Measurements from ENCODE around the gene SLC49A3.
"Not testable (repeated sequence)": the region's sequence is repeated elsewhere in the genome, so short reads cannot be mapped to it uniquely, and the experiment has no call there.

SLC49A3 gene

DNA sequence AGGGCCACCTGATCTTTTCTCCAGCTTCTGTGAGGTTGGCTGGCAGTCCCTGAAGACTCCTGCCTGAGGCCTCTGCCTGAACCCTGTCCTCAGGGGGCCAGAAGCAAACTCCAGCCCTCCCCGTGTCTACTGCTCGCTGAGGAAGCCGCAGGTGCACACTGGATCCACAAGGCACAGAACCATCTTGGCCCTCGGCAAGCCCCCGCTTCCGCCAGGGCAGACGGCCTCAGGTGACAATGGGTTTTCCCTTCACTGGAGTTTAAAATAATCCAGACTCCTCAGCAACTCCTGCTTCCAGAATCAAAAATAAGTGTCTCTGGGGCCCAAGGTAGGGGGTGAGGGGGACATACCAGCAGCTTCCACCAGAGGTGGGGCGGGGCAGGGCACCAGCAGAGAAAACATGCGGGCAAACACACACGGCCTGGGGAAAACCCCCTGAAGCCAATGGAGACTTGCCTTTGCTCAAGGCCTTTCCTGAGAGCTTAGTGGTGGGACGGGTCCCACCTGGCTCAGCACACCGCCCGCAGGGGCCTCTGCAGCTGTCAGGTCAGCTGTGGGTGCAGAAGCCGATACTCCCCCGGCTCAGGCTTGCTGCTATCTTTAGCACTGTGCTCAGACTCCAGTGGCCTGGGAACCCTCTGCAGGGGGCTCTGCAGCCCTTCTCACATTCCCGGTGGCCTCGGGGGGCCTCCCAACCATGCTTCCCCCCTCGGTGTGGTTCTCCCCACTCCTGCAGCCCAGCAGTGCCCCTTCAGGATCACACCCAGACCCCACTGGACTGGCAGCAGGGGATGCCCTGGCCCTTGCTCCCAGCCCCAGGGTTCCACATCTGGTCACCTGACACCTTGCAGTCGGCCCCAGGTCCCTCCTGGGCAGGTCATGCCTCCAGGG lies 12.7 kb downstream of the SLC49A3 start:
- no peak for DNase-seq
- H3K27ac Mint-ChIP-seq = peak overlapping the region; percentile 24
- peak overlapping the region; percentile 85 for H3K4me3 Mint-ChIP-seq
- peaks cover 18% of the 10 kb centered on the region for H3K27me3 Mint-ChIP-seq
- H3K9me3 Mint-ChIP-seq = no peaks in the 10 kb centered on the region
- H3K4me1 Mint-ChIP-seq = peaks cover 19% of the 10 kb centered on the region
- CTCF ChIA-PET = interaction anchor here (2.9 kb wide), 1 partner anchor 8 kb away, joined by 18 read pairs; no protein-coding TSS in a partner anchor
- peaks cover 19% of the 10 kb centered on the region for H3K36me3 Mint-ChIP-seq

GRCh38 chr4:675036-675882 lies 13.7 kb downstream of the SLC49A3 start:
- Mint-ChIP-seq H3K36me3 (peaks cover 28% of the 10 kb centered on the region), H3K4me1 (peaks cover 14% of the 10 kb centered on the region), H3K27me3 (peaks cover 11% of the 10 kb centered on the region), H3K4me3 (peak overlapping the region; percentile 85), H3K9me3 (no peaks in the 10 kb centered on the region), H3K27ac (peak overlapping the region; percentile 89)
- DNase-seq = no peak
- CTCF ChIA-PET = interaction anchor here (2.9 kb wide), 1 partner anchor 9 kb away, joined by 18 read pairs; no protein-coding TSS in a partner anchor

DNA sequence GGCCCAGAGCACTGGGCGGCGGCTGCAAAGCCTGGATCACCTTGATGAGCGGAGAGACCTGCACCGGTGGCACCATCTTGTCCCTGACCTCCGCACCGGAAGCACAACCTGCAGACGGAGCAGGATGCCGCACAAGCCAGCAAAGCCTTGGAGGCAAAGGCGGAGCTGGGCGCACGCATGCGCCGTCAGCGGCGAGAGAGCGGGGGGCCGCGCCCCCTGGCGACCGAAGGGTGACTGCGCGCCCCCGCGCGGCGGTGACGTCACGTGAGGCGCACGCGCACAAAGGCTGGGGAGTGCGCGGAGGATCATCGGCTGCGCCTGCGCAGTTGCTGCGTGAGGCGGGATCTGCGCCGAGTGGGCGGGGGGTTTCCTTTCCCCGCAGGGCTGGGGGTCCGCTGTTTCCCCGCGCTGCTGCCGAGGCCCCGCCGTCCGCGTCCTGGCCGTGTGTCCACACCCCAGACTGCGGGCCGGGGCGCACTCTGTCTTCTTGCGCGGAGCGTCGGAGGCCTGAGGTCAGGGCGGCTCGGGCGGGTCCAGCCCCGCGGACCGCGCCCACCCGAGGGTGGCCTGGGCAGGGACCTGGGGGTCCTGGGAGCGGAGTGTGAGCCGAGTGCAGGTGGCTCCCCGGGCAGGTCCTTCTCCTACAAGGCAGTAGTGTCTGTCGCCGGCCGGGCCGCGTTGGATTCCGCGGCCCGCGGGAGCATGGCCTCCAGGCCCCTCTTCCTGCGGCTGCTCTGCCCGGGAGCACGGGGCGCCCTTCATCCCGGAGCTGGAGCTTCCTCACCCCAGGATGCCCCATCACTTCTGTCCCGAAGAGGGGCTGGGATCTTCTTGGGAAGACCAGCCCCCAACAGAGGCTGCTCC lies 14.5 kb downstream of the SLC49A3 start, which contains the start of the genes ATP5ME and MYL5:
ATP5ME (minus strand) TSS at position 105 of the 864 bp plus-strand sequence; CDS start at position 76, 29 bp downstream.
MYL5 (plus strand) TSS at position 371 of the 864 bp plus-strand sequence. CDS start 3,485 bp downstream, outside the sequence.
- H3K4me1 Mint-ChIP-seq = peaks cover 13% of the 10 kb centered on the region
- H3K36me3 Mint-ChIP-seq = peaks cover 30% of the 10 kb centered on the region
- H3K4me3 Mint-ChIP-seq = peak within 1 kb of the TSS; percentile 85
- CTCF ChIA-PET = interaction anchor here (1.2 to 2.9 kb wide), 3 partner anchors 10 to 13 kb away, joined by 4 to 18 read pairs (median 9); no protein-coding TSS in a partner anchor
- peak; percentile 98 for DNase-seq
- no peaks in the 10 kb centered on the region for H3K9me3 Mint-ChIP-seq
- peak within 1 kb of the TSS; percentile 89 for H3K27ac Mint-ChIP-seq
- H3K27me3 Mint-ChIP-seq = peaks cover 4% of the 10 kb centered on the region

DNA sequence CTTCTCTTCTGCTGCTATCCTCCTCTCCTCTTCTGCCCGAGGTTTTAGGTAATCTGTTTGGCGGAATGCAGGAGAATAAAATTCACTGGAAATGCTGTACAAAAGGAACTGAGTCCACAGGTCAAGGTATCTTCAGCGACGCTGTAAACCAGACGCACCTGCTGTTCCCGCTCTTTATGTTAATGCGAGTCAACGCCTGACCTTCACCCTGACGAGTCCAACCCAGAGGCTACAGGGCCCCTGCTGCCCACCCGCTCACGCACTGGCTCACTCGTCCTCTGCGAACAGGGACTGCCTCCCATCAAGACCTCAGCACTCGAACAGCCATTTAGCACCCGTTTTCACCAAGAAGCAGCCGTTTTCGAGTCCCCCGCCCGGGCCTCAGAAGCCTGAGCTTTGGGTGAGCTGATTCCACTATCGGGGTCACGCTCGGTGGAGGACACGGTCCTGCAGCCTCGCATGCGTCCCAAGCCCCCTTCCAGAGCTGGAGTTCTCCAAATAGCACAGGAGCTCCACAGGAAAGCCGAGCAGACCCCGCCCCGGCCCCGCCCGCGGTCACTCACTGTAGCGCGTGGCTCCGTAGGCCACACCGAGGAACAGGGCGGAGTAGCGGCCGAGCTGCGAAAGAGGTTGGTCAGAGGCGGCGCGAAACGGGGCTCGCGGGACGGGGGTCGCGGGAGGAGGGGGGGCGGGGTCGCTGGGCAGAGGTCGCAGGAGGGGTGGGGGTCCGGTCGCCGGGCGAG lies 15.4 kb downstream of the SLC49A3 start:
- peaks cover 13% of the 10 kb centered on the region for H3K4me1 Mint-ChIP-seq
- CTCF ChIA-PET = interaction anchor here (1.2 to 2.9 kb wide), 3 partner anchors 9 to 14 kb away, joined by 4 to 18 read pairs (median 9); no protein-coding TSS in a partner anchor
- H3K4me3 Mint-ChIP-seq = peak overlapping the region; percentile 85
- peak overlapping the region; percentile 87 for H3K27ac Mint-ChIP-seq
- peak; percentile 57 for DNase-seq
- H3K27me3 Mint-ChIP-seq = peaks cover 4% of the 10 kb centered on the region
- H3K9me3 Mint-ChIP-seq = no peaks in the 10 kb centered on the region
- peaks cover 30% of the 10 kb centered on the region for H3K36me3 Mint-ChIP-seq

GRCh38 chr4:671769-672168 lies 17.2 kb downstream of the SLC49A3 start:
- Mint-ChIP-seq H3K4me3 (no peak overlapping the region), H3K36me3 (peaks cover 30% of the 10 kb centered on the region), H3K4me1 (peaks cover 13% of the 10 kb centered on the region), H3K9me3 (no peaks in the 10 kb centered on the region), H3K27ac (no peak overlapping the region), H3K27me3 (no peaks in the 10 kb centered on the region)
- DNase-seq = no peak
- CTCF ChIA-PET = no interaction called here

- Mint-ChIP-seq H3K4me1 (peaks cover 13% of the 10 kb centered on the region), H3K36me3 (peaks cover 30% of the 10 kb centered on the region)
- H3K27ac Mint-ChIP-seq, H3K9me3 Mint-ChIP-seq, DNase-seq, H3K27me3 Mint-ChIP-seq, CTCF ChIA-PET, H3K4me3 Mint-ChIP-seq: not testable (repeated sequence)
Measured at GRCh38 chr4:669806-670559, 19.0 kb downstream of the SLC49A3 start.

DNA sequence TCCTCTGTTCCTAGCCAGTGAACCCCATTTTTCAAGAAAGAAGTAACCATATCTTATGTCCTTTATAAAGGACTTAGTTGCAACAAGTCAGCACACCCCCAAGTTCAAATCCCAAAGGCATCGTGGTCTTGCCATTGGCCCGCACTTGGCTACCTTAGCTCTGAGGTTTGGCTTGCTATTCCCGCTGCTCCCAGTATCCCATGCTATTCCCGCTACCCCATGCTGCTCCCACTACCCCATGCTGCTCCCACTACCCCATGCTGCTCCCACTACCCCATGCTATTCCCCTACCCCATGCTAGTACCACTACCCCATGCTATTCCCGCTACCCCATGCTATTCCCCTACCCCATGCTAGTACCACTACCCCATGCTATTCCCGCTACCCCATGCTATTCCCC lies 20.7 kb downstream of the SLC49A3 start:
- H3K4me3 Mint-ChIP-seq, CTCF ChIA-PET, H3K9me3 Mint-ChIP-seq, H3K27me3 Mint-ChIP-seq, H3K27ac Mint-ChIP-seq, DNase-seq: not testable (repeated sequence)
- peaks cover 15% of the 10 kb centered on the region for H3K4me1 Mint-ChIP-seq
- peaks cover 26% of the 10 kb centered on the region for H3K36me3 Mint-ChIP-seq

GRCh38 chr4:667545-667925 lies 21.4 kb downstream of the SLC49A3 start:
- CTCF ChIA-PET = no interaction called here
- Mint-ChIP-seq H3K4me3 (no peak overlapping the region), H3K36me3 (peaks cover 20% of the 10 kb centered on the region), H3K4me1 (peaks cover 16% of the 10 kb centered on the region), H3K27me3 (no peaks in the 10 kb centered on the region), H3K9me3 (no peaks in the 10 kb centered on the region), H3K27ac (no peak overlapping the region)
- no peak for DNase-seq

DNA sequence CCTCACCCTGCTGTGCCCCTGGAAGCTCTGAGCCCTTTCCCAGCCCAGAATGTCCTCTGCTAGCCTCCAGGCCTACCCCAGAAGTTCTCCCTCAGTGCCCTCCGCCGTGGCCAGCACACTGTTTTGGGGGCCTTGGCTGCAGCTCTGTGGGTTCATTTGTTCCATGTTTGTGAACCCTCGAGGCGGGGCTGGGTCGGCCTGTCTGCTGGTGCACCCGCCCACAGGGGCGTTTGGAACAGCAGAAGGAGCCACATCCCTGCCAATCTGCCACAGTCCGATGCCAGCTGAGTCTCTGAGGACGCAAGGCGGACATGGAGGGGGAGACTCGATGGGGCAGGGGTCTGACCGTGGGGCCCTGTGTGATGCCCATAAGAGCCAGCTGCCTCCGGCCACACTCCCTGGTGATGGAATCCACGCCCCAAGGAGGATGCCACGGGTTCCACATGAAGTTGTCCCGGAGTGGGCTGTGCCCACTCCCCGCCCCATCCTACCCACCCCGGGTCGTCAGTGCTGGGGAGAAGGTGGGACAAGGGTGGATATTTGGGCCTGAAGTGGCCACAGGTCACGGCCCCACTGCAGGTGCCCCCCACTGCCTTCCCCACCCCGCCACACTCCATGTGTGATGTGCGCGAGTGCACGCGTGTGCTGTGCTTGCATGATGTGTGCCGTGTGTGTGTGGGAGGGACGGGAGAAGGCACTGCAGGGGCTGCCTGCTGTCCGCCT lies 22.0 kb downstream of the SLC49A3 start:
- DNase-seq = no peak
- Mint-ChIP-seq H3K4me1 (peaks cover 14% of the 10 kb centered on the region), H3K9me3 (no peaks in the 10 kb centered on the region), H3K4me3 (no peak overlapping the region), H3K27me3 (no peaks in the 10 kb centered on the region), H3K36me3 (peaks cover 17% of the 10 kb centered on the region), H3K27ac (no peak overlapping the region)
- CTCF ChIA-PET = no interaction called here

DNA sequence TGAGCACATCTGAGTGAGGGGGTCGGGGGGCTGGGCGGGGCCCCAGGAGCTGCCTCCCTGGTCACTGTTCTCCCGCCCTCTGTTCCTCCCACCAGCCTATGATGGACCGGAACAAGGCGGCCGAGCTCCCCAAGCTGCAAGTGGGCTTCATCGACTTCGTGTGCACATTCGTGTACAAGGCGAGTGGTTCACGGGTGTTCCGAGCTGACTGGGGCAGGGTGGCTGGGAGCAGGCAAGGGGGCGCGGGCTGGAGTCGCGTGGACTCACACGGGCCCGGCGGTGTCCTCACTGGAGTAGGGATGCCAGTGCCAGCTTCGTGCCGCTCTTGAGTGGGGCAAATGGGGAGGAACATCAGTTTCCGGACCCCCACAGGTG lies 22.5 kb downstream of the SLC49A3 start:
- Mint-ChIP-seq H3K4me1 (peaks cover 15% of the 10 kb centered on the region), H3K27me3 (no peaks in the 10 kb centered on the region), H3K4me3 (no peak overlapping the region), H3K9me3 (no peaks in the 10 kb centered on the region), H3K36me3 (peaks cover 13% of the 10 kb centered on the region), H3K27ac (no peak overlapping the region)
- CTCF ChIA-PET = no interaction called here
- peak; percentile 17 for DNase-seq

DNA sequence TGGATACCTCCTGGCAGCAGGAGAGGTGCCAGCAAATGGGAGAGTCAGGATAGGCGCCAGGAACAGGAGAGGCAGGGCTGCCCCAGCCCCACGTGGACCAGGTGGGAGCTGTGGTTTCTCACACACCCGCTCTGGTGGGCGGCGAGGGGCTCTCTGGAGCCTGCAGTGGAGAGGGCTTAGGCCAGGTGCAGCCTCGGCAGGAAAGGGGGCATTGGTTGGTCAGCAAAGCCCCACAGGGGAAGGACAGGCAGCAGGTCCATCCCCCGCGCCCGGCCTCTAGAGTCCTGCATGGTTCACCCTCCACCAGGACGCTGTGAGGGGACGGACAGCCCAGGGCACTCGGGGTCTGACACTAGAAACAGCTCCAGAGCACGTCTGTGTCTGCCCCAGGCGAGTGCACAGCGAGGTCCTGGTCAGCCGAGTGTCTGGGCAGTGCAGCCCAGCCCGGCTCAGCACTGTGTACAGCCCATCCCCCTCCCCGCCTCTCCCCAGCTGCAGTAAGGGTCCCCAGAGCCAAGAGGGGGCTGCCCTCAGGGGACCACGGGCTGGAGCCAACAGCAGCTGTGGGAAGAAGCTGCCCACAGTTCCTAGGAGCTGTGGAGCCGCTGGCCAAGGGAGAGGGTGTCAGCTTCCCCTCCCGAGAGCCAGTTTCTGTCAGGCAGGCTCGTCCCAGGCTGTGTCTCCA lies 23.1 kb downstream of the SLC49A3 start:
- CTCF ChIA-PET = interaction anchor here (3.3 kb wide), 1 partner anchor 8 kb away, joined by 9 read pairs; the partner anchor contains the start of genes ATP5ME and MYL5
- Mint-ChIP-seq H3K27ac (no peak overlapping the region), H3K36me3 (peaks cover 9% of the 10 kb centered on the region), H3K27me3 (no peaks in the 10 kb centered on the region), H3K4me3 (no peak overlapping the region), H3K4me1 (peaks cover 15% of the 10 kb centered on the region), H3K9me3 (no peaks in the 10 kb centered on the region)
- peak; percentile 15 for DNase-seq
